Mucosa of gallbladder (tissue), 1 donor: Measurements from ENCODE around the gene ISG15. TPM values are rescaled to one million over a fixed set of nuclear protein-coding genes. Genes with fewer than 3 reads are reported as not detected.

ENCODE experiments used
- DNase-seq: peaks from one replicate; pipeline ENCODE4 v3.0.0-alpha.2; 2020; ENCODE audit warnings: low spot score
- total RNA-seq: library from RNA; stranded (reverse); gene quantifications from one replicate; pipeline ENCODE4 v1.2.1, GENCODE V29; 2021
- donor health status: DM: no; HTN: no; CAD: no.

The ISG15 gene
- total RNA-seq, result 41.5 TPM

DNA sequence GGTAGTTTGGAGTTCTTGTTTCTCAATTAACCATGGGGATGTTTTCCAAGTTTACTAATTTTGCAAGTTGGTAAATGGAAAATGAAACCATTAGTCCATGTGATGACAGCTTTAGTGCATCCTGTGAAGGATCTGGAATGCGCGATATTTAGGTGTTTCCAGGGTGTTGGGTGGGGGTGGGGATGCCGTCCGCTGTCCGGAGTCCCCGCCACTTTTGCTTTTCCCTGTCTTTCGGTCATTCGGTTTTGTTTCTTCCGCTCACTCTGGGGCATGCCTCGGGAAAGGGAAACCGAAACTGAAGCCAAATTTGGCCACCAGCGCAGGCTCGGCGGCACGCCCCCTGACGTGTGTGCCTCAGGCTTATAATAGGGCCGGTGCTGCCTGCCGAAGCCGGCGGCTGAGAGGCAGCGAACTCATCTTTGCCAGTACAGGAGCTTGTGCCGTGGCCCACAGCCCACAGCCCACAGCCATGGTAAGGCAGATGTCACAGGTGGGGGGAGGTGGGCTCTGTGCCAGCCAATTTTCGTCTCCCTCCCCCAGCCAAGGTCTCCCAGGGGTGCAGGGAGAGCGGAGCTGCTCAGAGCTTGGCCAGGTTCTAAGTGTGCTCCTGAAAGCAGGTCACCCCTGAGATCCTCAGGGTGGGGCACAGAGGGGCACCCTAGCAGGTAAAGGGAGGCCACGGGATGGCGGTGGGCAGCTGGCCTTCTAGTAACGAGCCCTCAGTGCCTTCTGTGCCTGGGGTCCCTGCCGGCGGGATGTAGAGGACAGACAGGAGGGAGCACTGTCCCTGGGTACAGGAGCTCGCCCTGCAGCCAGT, at the start of gene ISG15:
TSS of gene ISG15 (plus strand) at position 393 of the 817 bp plus-strand sequence. CDS start at position 470, 77 bp downstream.
- peak; percentile 94 for DNase-seq

GRCh38 chr1:963746-964525, 49.4 kb upstream of the ISG15 start:
- no peak for DNase-seq

- DNase-seq, result no peak
These were observed 48.4 kb upstream of the ISG15 start for GRCh38 chr1:964691-965525.

- DNase-seq, result no peak
These were observed 47.7 kb upstream of the ISG15 start for GRCh38 chr1:965526-966134.

- DNase-seq, result no peak
These were observed 47.1 kb upstream of the ISG15 start, which contains the start of gene PLEKHN1 for GRCh38 chr1:966135-966703. TSS of gene PLEKHN1 (plus strand) at chr1:966482. CDS start at chr1:966532, 50 bp downstream.

DNA sequence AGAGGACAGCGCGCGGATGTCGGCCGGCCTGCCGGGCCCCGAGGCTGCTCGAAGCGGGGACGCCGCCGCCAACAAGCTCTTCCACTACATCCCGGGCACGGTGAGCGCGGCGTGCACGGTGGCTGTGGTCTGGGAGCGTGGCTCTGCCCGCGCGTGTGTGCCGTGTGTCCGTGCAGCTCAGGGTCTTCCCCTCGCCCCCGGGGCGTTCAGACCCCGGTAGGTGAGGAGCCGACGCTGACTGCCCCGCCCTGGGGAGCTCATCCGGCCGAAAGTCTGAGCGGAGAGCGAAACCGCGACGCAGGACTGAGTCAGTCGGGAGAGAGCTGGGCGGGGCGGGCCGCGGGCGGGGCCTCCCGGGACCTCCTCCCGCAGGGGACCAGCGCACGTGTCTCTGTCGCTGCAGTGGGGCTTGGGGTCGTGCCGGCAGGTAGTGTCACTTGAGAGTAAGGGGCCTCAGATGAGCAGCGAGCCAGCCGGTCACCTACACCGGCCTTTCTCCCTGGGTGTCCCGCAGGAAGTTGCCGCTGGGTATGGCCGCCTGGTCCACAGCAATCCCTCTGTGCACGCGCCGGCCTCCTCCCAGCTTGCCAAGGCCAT, 46.5 kb upstream of the ISG15 start:
- DNase-seq, result peak; percentile 53

DNA sequence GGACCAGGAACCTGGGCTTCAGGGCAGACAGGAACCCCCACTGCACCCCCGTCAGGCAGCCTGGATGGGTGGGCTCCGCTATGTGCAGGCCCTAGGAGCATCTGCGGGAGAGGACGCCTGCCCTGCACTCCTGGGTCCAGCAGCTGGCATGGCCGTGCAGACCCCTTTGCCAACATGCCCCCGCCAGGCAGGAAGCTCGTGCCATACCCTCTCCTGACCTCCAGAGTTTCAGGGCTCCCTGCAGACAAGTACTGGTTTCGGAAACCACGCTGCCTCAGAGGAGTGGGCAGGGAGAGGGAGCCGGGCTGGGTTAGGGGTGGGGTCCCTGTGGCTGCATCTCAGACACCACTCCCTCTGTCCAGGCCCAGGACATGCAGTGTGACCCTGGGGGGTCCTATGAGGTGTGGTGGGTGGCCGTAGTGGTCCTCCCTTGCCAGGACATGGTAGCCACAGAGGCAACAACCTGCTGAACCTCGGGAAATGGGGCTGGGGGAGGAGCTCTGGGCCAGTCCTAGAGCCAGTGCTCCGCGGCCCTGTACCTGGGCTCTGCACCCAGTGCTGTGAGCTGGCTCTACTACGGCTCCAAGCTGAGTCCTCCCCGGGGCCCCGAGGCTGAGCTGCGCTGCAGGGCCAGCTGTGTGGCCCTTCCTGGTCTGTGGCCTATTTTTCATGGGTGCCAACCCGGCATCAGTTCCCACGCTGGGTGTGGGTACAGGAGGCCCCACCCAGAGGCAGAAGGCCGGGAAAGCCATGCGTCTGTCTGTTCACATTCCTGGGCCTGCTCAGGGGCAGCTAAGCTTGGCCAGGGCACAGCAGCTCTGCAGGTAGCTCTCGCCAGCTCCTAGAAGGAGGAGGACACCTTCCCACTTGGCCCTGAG, 45.6 kb upstream of the ISG15 start:
- DNase-seq, result no peak

DNA sequence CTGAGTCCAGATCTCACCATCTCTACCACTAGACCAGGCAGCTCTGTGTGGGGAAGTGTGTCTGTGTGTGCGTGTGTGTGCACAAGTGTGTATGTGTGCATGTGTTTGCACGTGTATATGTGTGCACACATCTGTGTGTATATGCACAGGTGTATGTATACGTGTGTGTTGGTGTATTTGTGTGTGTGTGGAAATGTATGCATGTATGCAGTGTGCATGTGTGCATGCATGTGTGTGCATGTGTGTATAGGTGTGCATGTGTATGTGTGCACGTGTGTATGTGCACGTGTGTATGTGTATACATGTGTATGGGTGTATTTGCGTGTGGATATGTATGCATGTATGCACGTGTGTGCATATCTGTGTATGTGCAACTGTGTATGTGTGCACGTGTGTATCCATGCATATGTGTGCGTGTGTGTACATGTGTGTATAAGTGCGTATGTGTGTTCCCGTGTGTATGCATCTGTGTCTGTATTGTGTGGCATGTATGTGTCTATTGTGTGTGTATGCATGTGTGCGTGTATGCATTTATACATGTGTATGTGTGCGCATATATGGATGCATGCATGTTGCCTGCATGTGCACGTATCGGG, 43.9 kb upstream of the ISG15 start:
- no peak for DNase-seq

DNA sequence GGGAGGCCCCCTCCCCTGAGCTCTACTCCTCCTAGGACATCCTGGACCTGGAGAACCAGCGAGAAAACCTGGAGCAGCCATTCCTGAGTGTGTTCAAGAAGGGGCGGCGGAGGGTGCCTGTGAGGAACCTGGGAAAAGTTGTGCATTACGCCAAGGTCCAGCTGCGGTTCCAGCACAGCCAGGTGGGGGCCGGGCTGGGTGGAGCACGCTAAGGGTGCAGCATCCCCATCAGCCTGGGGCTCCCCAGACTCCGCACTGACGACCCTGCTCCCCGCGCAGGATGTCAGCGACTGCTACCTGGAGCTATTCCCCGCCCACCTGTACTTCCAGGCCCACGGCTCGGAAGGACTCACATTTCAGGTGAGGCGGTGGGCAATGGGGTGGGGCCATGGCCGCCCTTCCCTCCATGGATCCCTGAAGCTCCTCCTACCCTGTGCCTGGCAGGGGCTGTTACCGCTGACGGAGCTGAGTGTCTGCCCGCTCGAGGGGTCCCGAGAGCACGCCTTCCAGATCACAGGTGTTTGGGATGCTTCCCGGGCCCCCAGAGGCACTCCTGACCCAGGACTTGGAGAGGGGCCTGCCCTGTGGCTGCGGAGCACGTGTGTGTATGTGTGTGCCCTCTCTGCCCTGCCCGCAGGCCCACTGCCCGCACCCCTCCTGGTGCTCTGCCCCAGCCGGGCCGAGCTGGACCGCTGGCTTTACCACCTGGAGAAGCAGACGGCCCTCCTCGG, 42.9 kb upstream of the ISG15 start:
- DNase-seq, result no peak

DNA sequence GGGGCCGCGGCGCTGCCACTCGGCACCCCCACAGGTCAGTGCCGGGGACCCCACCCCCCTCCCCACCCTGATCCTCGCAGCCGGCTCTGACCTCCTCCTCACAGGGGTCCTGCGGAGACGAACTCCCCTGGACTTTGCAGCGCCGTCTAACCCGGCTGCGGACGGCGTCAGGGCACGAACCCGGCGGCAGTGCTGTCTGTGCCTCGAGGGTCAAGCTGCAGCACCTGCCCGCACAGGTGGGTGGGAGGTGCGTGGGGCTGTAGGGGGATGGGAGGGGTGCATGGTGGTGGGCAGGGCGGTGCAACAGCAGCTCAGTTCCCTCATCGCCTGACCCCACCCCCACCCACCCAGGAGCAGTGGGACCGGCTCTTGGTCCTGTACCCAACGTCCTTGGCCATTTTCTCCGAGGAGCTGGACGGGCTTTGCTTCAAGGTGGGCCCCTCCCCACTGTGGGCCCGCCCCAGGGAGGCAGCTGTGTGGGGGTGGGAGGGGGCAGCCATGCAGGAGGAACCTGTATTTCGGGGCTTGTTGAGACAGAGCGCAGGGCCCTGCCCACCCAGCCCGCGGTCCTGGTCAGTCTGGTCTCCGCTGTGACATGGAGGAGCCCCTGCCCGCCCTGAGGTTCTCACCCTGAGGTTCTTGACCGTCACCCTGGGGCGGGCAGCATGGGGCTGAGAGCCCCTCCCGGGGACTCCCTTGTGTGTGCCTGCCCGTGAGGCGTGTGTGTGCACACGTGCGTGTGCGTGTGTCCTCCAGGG, 42.1 kb upstream of the ISG15 start:
- DNase-seq, result no peak

- DNase-seq, result no peak
These were observed 41.4 kb upstream of the ISG15 start for GRCh38 chr1:971751-972506.

- DNase-seq, result no peak
These were observed 40.4 kb upstream of the ISG15 start for GRCh38 chr1:972726-973458.

DNA sequence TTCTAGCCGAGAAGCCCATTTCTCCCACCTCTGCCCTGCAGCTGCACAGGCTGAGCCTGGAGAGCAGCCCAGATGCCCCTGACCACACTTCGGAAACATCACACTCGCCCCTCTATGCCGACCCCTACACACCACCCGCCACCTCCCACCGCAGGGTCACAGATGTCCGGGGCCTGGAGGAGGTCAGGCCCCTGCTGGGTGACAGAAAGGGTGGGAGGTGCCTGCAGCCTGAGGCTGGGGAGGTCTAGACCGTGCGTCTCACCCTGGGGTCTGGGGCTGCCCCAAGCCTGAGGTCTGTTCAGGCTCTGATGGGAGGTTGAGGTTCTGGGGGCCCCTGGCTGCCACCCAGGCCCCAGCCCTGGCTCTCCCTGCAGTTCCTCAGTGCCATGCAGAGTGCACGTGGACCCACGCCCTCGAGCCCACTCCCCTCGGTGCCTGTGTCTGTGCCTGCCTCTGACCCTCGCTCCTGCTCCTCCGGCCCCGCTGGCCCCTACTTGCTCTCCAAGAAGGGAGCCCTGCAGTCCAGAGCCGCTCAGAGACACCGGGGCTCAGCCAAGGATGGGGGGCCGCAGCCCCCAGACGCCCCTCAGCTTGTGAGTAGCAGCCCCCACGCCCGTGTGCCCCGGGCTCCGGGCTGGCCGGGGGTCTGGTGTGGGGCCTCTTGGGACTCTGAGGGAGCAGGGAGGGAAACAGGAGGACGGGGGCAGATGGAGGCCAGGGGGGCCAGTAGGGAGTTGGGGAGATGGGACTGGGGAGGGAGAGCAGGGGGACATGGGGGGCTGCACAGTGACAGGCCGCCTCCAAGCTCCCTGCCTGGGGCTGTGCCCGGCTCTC, 39.6 kb upstream of the ISG15 start:
- no peak for DNase-seq

DNA sequence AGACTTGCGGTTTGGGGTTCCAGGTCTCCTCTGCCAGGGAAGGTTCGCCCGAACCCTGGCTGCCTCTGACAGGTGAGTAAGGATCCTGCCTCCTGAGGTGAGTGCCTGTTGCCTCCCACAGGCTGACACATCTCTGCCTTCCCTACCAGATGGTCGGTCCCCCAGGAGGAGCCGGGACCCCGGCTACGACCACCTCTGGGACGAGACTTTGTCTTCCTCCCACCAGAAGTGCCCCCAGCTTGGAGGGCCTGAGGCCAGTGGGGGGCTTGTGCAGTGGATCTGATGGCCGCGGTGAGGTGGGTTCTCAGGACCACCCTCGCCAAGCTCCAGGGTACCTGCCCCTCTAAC, 39.0 kb upstream of the ISG15 start:
- no peak for DNase-seq

GRCh38 chr1:974687-975328, 38.5 kb upstream of the ISG15 start:
- DNase-seq, result no peak
